ENCODE results near the gene HECW1.
"Not testable (repeated sequence)": the region's sequence is repeated elsewhere in the genome, so short reads cannot be mapped to it uniquely, and the experiment has no call there.

Gene HECW1

DNA sequence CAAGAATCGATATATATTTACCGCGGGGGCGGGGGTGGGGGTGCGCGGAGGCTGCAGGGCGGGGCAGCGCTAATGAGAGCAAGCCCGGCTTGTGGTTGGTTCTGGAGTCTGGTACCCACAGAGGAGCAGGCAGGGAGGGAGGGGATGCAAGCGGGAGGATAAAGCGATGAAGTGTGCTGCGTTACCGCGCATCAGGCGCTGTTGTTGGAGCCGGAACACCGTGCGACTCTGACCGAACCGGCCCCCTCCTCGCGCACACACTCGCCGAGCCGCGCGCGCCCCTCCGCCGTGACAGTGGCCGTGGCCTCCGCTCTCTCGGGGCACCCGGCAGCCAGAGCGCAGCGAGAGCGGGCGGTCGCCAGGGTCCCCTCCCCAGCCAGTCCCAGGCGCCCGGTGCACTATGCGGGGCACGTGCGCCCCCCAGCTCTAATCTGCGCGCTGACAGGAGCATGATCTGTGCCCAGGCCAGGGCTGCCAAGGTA is at the start of gene HECW1:
TSS of gene HECW1 (plus strand) at position 189 of the 482 bp plus-strand sequence. CDS start 131,259 bp downstream, outside the sequence.
- DNase-seq, result no peak

DNA sequence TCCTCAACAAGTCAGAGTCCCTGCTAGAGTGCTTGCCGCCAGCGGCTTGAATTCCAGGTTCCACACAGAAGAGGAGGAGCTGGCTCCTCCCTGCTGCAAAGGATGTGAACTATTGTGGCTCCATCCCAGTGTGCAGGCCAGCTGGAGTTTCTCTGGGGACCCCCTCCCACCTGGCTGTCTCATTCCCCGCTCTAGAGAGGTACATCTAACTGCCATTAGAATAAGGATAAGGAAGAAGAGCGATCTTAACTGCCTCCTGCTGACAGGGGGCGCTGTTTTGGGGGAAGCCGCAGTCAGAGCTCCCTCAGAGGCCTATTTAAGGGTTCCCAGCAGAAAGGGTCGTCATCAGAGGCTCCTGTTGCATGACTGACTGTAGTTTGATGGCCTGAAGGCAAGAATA is 40.8 kb upstream of the HECW1 start:
- no peak for DNase-seq

DNA sequence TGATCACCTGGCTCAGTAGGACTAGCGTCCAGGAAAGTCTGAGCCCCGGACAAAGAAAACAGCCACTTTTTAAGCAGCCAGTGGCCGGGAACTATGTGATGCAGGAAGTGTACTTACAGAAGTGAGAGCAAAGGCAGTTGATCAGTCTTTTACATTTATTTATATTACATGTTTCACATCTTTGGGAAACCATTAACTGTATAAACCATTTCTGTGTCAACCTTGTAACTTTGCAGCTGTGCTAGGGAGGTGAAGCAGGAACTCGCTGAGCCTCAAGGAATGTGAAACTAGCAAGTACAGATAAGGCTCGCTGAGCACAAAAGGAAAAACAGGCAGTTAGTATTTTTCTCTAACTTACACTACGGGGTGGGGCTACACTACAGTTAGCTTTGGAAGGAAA is 39.9 kb upstream of the HECW1 start:
- DNase-seq, result no peak

DNA sequence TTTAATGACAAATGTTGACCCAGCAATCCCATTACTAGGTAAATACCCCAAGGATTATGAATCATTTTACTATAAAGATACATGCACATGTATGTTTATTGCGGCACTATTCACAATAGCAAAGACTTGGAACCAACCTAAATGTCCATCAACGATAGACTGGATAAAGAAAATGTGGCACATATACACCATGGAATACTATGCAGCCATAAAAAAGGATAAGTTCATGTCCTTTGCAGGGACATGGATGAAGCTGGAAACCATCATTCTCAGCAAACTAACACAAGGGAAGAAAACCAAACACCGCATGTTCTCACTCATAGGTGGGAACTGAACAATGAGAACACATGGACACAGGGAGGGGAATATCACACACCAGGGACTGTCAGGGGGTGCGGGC is 38.6 kb upstream of the HECW1 start:
- not testable (repeated sequence) for DNase-seq

DNA sequence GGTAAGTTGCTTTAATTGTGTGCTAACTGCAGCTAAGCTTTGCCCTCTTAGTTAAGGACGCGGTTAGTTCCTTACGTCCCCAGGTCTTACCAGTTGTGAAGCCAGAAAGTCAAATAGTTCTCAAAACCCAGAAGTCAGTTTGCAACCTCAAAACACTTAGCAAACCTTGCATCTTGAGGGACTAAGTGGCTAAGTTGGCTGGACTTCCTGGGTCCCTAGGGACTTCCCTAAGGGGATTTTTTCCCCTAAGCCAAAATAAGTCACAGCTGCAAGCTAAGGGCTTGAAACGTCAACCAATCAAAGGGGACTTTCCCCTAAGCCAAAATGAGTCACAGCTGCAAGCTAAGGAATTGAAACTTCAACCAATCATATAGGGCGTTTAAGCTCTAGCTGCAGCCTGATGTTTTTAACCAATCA is 36.2 kb upstream of the HECW1 start:
- DNase-seq, result no peak

DNA sequence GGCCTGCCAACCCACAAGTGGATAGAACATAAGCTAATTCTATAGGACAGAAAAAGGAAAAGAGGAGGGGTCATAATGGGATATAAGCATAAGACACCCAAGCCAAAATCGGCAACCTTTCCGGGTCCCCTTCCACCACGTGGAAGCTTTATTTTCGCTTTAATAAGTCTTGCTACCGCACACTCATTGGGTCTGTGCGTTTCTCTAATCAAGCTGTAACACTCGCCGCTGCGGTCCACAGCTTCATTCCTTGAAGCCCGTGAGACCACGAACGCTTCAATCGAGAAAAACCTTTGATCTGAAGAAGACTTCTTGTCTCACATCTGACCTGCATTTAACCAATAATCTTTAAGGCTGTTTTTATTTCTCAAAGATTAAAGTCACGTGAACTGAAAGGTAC is 35.8 kb upstream of the HECW1 start:
- no peak for DNase-seq

DNA sequence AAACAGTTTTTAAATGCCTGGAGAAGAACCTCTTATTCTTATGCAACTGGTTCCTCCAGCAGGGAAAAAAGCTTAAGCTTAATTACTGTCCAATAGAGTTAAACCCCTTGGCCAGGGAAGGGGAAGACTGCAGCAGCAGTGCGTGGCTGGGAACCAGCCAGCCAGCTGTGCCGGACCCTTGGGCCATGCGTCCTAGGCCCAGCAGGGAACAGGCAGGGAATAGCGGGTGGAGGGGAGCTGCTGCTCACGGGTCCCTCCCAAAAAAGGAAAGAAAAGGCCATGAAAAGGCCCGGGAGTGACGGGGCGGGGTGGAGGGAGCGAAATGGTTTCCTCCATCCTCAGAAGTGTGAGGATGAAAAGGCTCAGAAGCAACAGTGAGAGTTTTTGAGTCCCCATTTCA is 35.2 kb upstream of the HECW1 start:
- DNase-seq, result no peak

DNA sequence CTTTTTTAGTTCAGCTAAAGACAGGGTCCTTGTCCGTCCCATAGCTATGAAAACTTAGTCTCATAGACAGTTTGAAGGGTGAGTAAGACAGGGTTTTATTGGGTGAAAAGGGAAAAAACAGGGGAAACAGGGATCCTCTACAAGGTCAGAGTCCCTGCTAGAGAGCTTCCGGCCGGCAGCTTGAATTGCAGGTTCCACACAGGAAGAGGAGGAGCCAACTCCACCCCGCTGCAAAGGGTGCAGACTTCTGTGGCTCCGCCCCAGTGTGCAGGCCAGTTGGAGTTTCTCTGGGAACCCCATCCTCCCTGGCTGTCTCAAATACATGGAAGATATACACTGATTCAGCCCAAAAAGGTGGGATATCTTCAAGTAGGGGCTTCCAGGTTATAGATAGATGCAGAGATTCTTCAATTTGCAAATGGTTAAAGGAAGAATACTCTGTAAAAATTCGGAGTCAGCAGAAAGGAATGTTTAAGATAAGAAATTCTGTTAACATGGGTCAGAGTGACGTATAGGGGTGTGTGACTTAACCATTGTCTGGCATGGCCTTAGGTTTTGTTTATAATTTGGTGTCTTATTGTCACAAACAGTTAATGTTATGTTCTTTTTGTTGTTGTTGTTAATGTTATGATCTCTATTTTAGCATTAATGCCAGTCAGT is 34.6 kb upstream of the HECW1 start:
- no peak for DNase-seq

DNA sequence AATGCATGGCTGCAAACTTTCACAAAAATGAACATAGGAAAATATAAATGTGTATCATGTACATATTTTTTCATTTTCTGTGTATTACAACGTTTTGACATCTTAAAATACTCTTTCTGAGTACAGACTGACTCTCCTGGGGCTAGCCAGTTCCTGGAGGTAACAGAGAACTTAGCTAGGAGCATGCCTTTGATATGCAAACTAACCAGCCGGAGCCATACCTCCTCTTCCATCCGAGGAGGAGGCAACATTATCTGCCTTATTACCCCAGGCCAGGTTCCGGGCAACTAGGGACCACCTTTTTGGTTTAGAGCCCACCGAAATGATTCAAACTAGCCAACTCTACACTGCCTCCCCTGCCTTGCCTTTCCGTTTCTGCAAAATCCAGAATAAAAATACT is 33.7 kb upstream of the HECW1 start:
- no peak for DNase-seq

DNA sequence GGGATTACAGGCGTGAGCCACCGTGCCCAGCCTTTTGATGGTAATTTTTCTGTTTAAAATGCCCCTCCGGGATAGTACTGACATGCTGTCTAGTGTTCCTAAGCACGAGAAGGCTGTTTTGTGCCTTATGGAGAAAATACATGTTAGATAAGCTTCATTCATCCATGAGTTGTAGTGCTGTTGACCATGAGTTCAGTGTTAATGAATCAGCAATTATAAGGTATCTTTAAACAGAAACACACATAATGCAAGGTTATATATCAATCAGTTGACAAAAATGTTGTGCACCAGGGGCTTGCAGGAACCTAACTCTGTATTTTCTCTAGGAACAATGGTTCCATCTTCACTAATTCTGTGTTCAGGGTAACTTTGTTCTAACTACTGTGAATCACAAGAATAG is 30.8 kb upstream of the HECW1 start:
- DNase-seq, result no peak

DNA sequence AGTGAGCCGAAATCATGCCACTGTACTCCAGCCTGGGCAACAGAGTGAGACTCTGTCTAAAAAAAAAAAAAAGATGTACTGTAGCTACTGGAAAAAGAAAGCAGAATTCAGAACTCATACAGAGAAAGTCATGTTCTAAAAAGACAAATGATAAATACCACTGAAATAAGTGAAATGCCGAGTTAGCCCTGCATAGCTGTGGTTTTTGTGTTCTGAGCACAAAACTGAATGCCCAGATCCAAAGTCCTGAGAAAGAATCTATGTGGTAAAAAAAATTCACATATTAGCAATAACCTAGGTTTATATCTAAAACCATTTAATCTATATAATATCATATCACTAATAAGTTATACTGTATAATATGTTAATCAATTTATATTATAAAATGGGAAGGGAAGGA is 29.3 kb upstream of the HECW1 start:
- DNase-seq, result no peak

DNA sequence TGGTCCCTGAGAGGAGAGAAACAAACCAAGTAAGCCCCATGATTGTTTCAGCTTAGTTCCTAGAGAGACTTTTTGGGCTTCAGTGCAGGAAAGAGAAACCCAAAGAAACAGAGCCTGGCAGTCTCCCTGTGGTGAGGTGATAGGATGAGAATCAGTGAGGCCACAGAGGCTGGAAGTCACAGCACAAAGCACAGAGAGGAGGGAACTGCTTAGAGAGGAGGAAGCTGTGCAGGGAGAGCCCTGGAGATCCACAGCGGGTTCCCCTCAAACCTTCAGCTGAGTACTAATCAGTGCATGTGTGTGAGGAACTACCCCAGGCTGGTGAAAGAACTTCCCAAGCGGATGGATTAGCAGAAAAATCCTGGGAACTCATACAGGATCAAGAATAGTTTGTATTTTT is 27.4 kb upstream of the HECW1 start:
- DNase-seq, result no peak

DNA sequence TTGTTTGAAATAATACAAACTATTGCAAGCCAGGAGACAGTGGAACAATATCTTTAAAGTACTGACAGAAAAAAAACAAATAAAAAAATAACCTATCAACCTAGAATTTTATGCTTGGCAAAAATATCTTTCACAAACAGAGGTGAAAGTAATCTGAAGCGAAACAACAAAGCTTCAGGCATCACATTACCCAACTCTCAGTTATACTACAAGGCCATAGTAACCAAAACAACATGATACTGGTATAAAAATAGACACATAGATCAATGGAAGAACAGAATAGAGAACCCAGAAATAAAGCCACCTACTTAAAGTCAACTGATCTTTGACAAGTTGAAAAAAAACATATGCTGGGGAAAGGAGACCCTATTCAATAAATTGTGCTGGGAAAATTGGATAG is 26.5 kb upstream of the HECW1 start:
- no peak for DNase-seq

DNA sequence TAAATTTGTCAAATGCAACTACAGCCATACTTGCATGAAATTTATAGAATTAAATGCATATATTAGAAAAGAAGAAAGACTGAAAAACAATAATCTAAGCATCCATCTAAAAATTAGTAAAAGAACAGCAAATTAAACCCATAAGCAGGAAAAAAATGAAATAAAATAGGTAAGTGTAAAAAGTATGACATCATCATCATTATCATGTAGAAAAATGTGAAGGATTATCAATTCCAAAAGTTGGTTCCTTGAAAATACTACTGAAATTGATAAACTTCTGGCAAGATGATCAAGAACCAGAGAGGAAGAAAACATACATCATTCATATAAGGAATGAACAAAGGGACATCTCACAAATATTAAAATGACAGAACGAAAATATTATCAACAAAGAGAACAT is 19.6 kb upstream of the HECW1 start:
- no peak for DNase-seq

DNA sequence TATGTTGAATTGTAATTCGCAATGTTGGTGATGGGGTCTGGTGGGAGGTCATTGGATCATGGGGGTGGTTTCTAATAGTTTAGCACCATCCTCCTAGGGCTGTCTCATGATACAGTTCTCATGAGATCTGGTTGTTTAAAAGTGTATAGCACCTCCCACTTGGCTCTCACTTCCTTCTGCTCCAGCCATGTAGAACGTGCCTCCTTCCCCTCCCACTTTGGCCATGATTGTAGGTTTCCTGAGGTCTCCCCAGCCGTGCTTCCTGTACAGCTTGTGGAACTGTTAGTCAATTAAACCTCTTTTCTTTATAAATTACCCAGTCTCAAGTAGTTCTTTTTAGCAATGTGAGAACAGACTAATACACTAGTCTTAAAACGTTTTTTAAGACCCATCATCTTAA is 15.6 kb upstream of the HECW1 start:
- DNase-seq, result no peak

DNA sequence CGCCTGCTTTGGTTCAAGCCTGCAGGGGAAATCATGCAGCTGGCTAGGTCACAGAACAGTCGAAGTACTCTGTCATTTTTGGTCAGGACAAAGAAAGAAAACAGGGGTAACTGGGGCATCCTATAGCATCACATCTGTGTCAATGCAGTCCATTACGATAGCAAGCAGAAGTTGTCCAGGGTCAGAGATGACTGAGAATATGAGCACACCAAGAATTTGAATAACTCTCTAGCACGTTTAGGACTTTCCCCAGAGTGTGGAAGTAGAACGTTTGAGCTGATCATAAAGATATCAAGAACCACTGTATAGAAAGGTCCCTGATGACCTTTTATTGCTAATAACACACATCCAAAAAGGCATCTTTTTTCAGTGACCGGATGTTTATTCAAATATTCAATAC is 12.7 kb upstream of the HECW1 start:
- DNase-seq, result no peak

DNA sequence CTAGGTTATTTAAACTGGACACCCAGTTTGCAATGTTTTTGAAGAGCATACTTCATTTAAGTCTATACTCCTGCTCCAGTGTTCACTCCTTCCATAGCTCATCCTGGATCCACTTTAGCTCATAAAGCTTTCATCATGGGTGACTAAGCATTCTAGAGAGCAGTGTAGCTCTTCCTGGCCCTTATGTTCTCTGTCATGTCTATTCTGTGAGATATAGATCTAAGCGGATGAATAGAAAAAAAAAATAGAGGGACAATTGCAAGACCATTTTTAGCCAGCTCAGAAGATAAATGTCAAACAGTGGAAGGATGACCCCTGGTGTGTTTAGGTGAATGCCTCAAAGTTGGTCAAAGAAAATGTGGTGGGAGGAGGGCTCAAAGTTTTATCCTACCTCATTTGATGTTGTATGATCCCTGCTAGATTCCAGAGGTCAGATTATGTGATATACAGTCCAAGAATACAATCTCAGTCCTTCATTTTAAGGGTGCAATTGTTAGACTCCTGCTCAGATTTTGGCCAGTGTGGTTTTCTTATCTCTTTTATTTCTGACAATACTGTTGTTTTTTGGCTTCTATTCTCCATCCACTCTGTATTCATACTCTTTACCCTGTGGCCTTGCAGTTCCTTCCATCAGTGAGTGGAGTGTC is 7.5 kb upstream of the HECW1 start:
- DNase-seq, result no peak

DNA sequence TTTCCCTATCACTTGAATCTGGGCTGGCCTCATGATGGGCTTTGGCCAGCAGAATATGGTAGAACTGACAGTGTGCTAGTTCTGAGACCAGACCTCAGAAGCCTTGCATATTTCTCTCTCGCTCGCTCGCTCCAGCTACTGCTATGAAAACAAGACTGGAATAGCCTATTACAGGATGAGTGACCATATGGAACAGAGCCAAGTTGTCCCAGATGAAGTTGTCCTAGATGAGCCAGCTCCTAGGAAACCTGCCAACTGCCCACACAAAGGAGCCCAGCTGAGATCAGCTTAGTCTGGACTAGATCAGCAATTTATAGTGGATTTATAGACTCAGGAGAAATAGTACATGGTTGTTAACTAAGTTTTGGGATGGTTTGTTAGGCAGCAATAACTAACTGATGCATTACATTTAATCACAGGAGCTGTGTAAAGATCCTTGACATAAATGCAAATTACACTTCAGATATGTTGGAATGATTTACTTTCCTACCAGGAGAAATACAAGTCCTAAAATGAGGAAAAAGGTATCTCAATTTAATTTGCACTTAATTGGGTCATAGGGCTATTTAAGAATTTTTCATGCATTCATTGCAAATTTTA is 6.8 kb upstream of the HECW1 start:
- DNase-seq, result no peak

DNA sequence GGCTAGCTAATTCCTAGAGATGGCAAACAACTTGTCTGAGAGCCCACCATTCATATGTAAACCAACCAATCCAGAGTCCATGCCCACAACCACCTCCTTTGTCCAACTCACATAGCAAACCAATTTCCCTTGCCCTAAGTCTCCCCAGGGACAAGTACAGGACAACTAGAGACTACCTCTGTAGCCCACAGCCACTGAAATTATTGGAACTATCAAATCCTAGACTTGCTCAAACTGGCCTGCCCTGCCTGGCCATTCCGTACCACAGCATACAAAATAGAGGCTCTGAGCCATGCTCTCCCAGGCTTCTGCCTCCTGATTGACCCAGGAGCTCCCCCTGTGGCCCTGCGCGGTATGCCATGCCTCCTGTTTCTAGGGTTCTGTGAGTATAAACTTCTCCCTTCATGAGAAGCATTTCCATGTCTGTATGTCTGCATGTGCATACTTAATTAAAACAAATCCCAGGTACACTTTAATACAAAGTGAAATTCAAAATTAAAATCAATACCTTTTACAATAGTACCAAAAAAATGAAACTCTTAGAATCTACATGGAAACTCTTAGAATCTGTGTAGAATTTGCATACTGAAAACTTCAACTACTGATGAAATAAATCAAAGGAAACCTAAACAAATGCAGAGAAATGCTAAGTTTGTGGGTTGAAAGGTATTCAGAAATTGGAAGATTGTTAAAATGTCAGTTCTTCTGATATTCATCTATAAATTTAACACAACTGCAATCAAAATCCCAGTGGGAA is 4.0 kb upstream of the HECW1 start:
- peak; percentile 32 for DNase-seq

DNA sequence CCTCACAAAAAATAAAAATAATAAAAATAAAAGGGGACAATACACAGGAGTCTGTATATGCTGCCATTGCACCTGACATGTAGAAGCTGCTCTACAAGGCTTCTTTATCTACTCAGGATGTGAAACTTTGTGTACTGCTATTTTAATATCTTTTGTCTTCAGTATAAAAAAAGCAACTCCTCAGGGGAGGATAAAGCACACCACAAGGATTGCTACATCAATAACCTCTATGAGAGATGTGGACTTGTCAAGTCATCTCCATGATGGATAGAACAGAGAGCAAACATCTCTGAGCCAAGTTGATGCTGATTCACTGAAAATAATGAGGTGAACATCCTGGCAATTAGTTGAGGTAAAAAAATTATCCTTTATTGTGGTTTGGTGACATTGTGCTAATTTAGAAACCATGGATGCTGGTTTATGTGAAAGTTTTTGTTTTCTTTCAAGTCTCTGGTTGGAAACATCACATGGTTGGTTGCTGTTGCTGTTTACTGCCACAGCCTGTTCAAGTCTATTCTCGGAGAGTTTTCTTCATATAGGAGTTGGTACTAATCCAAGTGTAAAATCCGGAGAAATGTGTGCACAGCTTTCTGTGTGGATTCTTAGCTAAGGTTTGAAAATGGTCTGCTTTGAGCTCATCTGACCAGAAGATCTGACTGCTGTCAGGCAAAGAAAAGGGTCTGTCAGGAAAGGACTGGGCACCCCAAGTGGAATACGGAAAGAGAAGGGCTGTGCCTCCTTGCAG is 1.5 kb upstream of the HECW1 start:
- DNase-seq, result no peak

DNA sequence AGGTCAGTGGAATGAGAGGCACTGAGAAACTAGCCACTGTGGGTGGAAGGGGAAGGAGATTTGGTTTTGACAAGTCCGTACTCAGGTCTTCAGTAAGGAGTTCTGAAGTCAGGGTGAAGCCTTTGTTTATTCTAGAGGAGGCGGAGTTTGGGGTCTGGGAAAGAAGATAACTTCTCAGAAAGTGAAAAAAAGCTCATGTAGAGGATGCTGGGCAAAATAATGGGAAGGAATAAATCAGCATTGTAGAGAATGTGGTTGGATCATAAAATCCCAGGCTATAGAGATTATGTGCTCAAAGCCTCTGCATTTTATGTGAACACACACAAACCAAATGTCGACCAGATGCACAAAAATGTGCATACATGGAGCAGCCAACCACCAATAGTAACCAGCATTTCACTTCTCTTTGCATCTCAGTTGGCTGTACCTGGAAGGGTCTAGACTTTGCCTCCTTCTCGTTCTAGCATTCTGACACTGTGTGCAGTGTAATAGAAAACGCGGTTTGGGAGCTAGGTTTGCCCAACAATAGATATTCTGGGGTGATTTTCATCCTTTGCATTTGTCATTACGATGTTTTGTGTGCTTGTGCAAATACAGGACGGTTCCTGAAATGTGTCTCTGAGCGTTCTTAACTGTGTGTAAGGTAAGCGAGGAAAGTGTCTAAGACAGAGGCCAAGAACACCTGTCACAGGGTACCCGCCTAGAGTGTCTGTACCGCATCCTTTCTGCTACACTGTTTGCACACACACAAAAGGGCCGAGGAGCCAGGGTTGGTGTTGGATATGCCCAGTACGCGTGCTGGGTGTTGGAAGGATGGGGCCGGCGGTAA is 603 bp upstream of the HECW1 start:
- no peak for DNase-seq

Data from NCI-H774 (cell line).